Measurements from ENCODE around the gene UNK. TPM values are rescaled to one million over a fixed set of nuclear protein-coding genes. Genes with fewer than 3 reads are reported as not detected.

Gene UNK
- total RNA-seq, 1 experiment from 2014 or later: 16.0 TPM

GRCh38 chr17:75754378-75755204 lies 30.0 kb upstream of the UNK start:
- Mint-ChIP-seq H3K36me3 (ENCODE audit: insufficient read depth, unreplicated experiment) (peaks cover 94% of the 10 kb centered on the region), H3K4me1 (ENCODE audit: insufficient read depth, unreplicated experiment) (peaks cover 6% of the 10 kb centered on the region), H3K9me3 (ENCODE audit: unreplicated experiment) (no peaks in the 10 kb centered on the region), H3K4me3 (ENCODE audit: unreplicated experiment) (no peak overlapping the region), H3K27ac (ENCODE audit: low read depth, unreplicated experiment) (peak overlapping the region; percentile 60), H3K27me3 (ENCODE audit: insufficient read depth, unreplicated experiment) (no peaks in the 10 kb centered on the region)
- intact Hi-C loops (cut with micrococcal nuclease): no loop called here
- DNase-seq (ENCODE audit: unreplicated experiment): no peak
- TF ChIP-seq CTCF (IDR thresholded peaks at IDR 0.05; ENCODE audit: unreplicated experiment): no peak
- ChIA-PET POLR2A (interaction anchor here (0.8 to 2.0 kb wide), 4 partner anchors 7 to 78 kb away, joined by 3 to 7 read pairs (median 4); partner anchors contain the start of gene GALK1), CTCF (interaction anchor here (2.0 kb wide), 1 partner anchor 75 kb away, joined by 10 read pairs; no protein-coding TSS in a partner anchor)
- no TSS peak for BruUV-seq (replicated peaks)

- H3K4me1 Mint-ChIP-seq (ENCODE audit: insufficient read depth, unreplicated experiment): peaks cover 6% of the 10 kb centered on the region
- POLR2A ChIA-PET: interaction anchor here (0.9 to 1.5 kb wide), 3 partner anchors 9 to 79 kb away, joined by 3 to 4 read pairs (median 4); no protein-coding TSS in a partner anchor
- DNase-seq (ENCODE audit: unreplicated experiment): no peak
- peaks cover 93% of the 10 kb centered on the region for H3K36me3 Mint-ChIP-seq (ENCODE audit: insufficient read depth, unreplicated experiment)
- CTCF ChIA-PET: no interaction called here
- TF ChIP-seq CTCF (IDR thresholded peaks at IDR 0.05; ENCODE audit: unreplicated experiment): no peak
- intact Hi-C loops (cut with micrococcal nuclease): no loop called here
- no peak overlapping the region for H3K4me3 Mint-ChIP-seq (ENCODE audit: unreplicated experiment)
- no peaks in the 10 kb centered on the region for H3K27me3 Mint-ChIP-seq (ENCODE audit: insufficient read depth, unreplicated experiment)
- H3K27ac Mint-ChIP-seq (ENCODE audit: low read depth, unreplicated experiment): peak overlapping the region; percentile 54
- H3K9me3 Mint-ChIP-seq (ENCODE audit: unreplicated experiment): no peaks in the 10 kb centered on the region
- no TSS peak for BruUV-seq (replicated peaks)
Measured at GRCh38 chr17:75755205-75755901, 29.3 kb upstream of the UNK start.

GRCh38 chr17:75755990-75756389 lies 28.6 kb upstream of the UNK start:
- Mint-ChIP-seq H3K36me3 (ENCODE audit: insufficient read depth, unreplicated experiment) (peaks cover 93% of the 10 kb centered on the region), H3K4me3 (ENCODE audit: unreplicated experiment) (no peak overlapping the region), H3K9me3 (ENCODE audit: unreplicated experiment) (no peaks in the 10 kb centered on the region), H3K4me1 (ENCODE audit: insufficient read depth, unreplicated experiment) (peaks cover 6% of the 10 kb centered on the region), H3K27me3 (ENCODE audit: insufficient read depth, unreplicated experiment) (no peaks in the 10 kb centered on the region), H3K27ac (ENCODE audit: low read depth, unreplicated experiment) (peak overlapping the region; percentile 54)
- BruUV-seq (replicated peaks): no TSS peak
- ChIA-PET CTCF (no interaction called here), POLR2A (interaction anchor here (0.5 to 1.9 kb wide), 3 partner anchors 8 to 86 kb away, joined by 3 to 7 read pairs (median 4); no protein-coding TSS in a partner anchor)
- no peak for TF ChIP-seq CTCF (IDR thresholded peaks at IDR 0.05; ENCODE audit: unreplicated experiment)
- intact Hi-C loops (cut with micrococcal nuclease): no loop called here
- no peak for DNase-seq (ENCODE audit: unreplicated experiment)

- Mint-ChIP-seq H3K27ac (ENCODE audit: low read depth, unreplicated experiment) (no peak overlapping the region), H3K4me1 (ENCODE audit: insufficient read depth, unreplicated experiment) (peaks cover 6% of the 10 kb centered on the region), H3K27me3 (ENCODE audit: insufficient read depth, unreplicated experiment) (no peaks in the 10 kb centered on the region), H3K36me3 (ENCODE audit: insufficient read depth, unreplicated experiment) (peaks cover 93% of the 10 kb centered on the region), H3K4me3 (ENCODE audit: unreplicated experiment) (no peak overlapping the region), H3K9me3 (ENCODE audit: unreplicated experiment) (no peaks in the 10 kb centered on the region)
- CTCF ChIA-PET: no interaction called here
- no TSS peak for BruUV-seq (replicated peaks)
- intact Hi-C loops (cut with micrococcal nuclease): no loop called here
- TF ChIP-seq CTCF (IDR thresholded peaks at IDR 0.05; ENCODE audit: unreplicated experiment): no peak
- DNase-seq (ENCODE audit: unreplicated experiment): no peak
- POLR2A ChIA-PET: interaction anchor here (0.5 to 1.9 kb wide), 3 partner anchors 8 to 86 kb away, joined by 3 to 7 read pairs (median 4); no protein-coding TSS in a partner anchor
Measured at GRCh38 chr17:75756451-75757085, 28.0 kb upstream of the UNK start.
